Heart left ventricle (tissue), 16 donors: ENCODE measurements around the gene VAC14. TPM values are rescaled to one million over a fixed set of nuclear protein-coding genes. Genes with fewer than 3 reads are reported as not detected.
A peak's percentile ranks its signal among the peaks of the same experiment; 100 is the strongest.

Experiments used
- ATAC-seq, 4 donors: fragments of 200-7000 bp; cut with Tn5 transposase; one replicate each; pipeline ENCODE4 v1.9.1; 2020 to 2022; ENCODE audit warnings: moderate library complexity in 4 of 4, mild to moderate bottlenecking in 3 of 4, moderate number of reproducible peaks in 1 of 4
- DNase-seq, 5 donors: peaks; one replicate each; pipeline ENCODE4 v3.0.0-alpha.2; 2020
- H3K27ac ChIP-seq, 12 donors: fragments of 200-600 bp; sonication (generic) in 4 of 12; one replicate each; pipeline versions ENCODE4 v1.5.0 to v1.8.0; 2016 to 2022; ENCODE audit warnings: mild to moderate bottlenecking in 2 of 12
- H3K27me3 ChIP-seq, 9 donors: fragments of 200-600 bp; sonication (generic) in 2 of 9; one replicate each; pipeline versions ENCODE4 v1.5.1 to v1.8.0; 2016 to 2022; ENCODE audit warnings: mild to moderate bottlenecking in 3 of 9
- H3K36me3 ChIP-seq, 9 donors: fragments of 200-600 bp; sonication (generic) in 2 of 9; one replicate each; pipeline versions ENCODE4 v1.5.0 to v1.8.0; 2018 to 2022; ENCODE audit warnings: mild to moderate bottlenecking in 2 of 9
- H3K4me1 ChIP-seq, 12 donors: fragments of 200-600 bp; sonication (generic) in 4 of 12; one replicate each; pipeline versions ENCODE4 v1.5.0 to v1.8.0; 2016 to 2022; ENCODE audit warnings: mild to moderate bottlenecking in 3 of 12
- H3K4me3 ChIP-seq, 12 donors: fragments of 200-600 bp; sonication (generic) in 4 of 12; one replicate each; pipeline versions ENCODE4 v1.5.0 to v1.8.0; 2017 to 2022; ENCODE audit warnings: mild to moderate bottlenecking in 9 of 12, moderate library complexity in 4 of 12
- H3K9me3 ChIP-seq, 12 donors: fragments of 200-600 bp; sonication (generic) in 4 of 12; one replicate each; pipeline versions ENCODE4 v1.5.0 to v1.8.0; 2016 to 2022; ENCODE audit warnings: mild to moderate bottlenecking in 1 of 12
- POLR2A ChIP-seq, 2 donors: fragments of 450-650 bp; IDR thresholded peaks; one replicate each; pipeline ENCODE4 v1.6.1; 2017; ENCODE audit warnings: antibody characterized with exemption in 2 of 2, mild to moderate bottlenecking in 2 of 2, moderate library complexity in 2 of 2
- WGBS, 4 donors: extraction: QIAGEN DNeasy Blood & Tissue Kit in 2 of 4; methylation state at CpG; one replicate each; pipeline versions ENCODE4 v1.1.5 to v1.1.7; 2013 to 2018; 5-methylcytosine and 5-hydroxymethylcytosine counted together
- intact Hi-C, 10 donors: fragments of 100-400 bp; cut with DNase I; formaldehyde crosslinking; loops; one replicate each; pipeline versions ENCODE4 v1.11.1 to v1.14.2; 2022
- polyA plus RNA-seq, 2 donors: library from polyadenylated mRNA; stranded (reverse); fragments of 200-250 nt; gene quantifications; one replicate each; pipeline ENCODE4 v1.2.3, GENCODE V29; 2013
- total RNA-seq, 9 donors: library from RNA; depleted of rRNA in 2 of 9; stranded (reverse); fragments of >200 nt in 2 of 9; fragmentation: NEBNext Ultra II Directional in 3 of 9; extraction: Animal tissue kit (Norgen Biotek cat#: 25700) in 3 of 9; gene quantifications; one replicate each; pipeline versions ENCODE4 v1.1.0 to v1.2.4, GENCODE V29; 2016 to 2023
- TF ChIP-seq, protein P1 (sequence below), 12 donors: fragments of 200-600 bp; sonication (generic) in 4 of 12; IDR thresholded peaks; one replicate each; pipeline versions ENCODE4 v1.5.0 to v1.8.0; 2018 to 2022; ENCODE audit warnings: antibody characterized with exemption in 12 of 12, mild to moderate bottlenecking in 5 of 12
- donor health status: ischemic (EF 13 %, LVEDD 7.1; RV severe dilation, severe dysfunction).
- donor health status: healthy with polysubstance abuse.
- donor health status: DM: no; HTN: yes; CAD: no.
- donor health status: DM: no; HTN: no; CAD: no.
- donor health status: ischemic (EF 25% LVEDD 6.9; RV normal size, moderate dysfunction).
- donor health status: ischemic (EF 25% LVEDD 5.7; RV mildly dilated, moderate dysfunction).
- donor health status: healthy.
- donor health status: DM: yes; HTN: yes; CAD: no.
- donor health status: ischemic (EF 35%, LVEDD 5.7; RV mildly dilated, moderate dysfunction).
- donor health status: nonischemic (EF 11% LVEDD 7.7; RV severe dilation, severe dysfunction).
- donor health status: DM: yes; HTN: yes; CAD: no.
- donor health status: PGD.
- donor health status: ischemic (EF 29% LVEDD 5.4; RV normal size, mild dysfunction).
- donor health status: nonischemic (EF 23%, LVEDD 6.1; RV moderate dilation, normal function).

VAC14 gene
- total and polyA plus RNA-seq, 11 donors: 13.9 to 48.0 (median 26.1) TPM

DNA sequence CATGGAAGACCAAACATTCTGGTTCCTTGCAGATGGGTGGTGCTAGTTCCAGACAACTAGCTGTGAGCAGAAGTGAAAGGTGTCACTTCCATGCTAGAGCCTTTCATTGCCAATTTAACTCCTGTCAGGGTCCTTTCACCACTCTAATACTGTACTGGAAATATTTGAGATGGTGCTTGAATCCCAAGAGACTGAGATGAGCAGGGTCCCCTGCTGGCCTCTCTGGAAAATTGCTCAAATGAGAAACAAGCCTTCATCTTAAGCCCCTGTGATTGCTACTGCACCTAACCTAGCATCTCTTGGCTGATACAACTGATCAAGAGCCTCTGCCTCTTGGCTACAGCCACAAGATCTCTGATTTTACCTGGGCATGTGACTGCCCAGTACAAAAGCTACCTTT is 7.4 kb upstream of the VAC14 start:
- no peak for TF ChIP-seq POLR2A (IDR thresholded peaks at IDR 0.05)
- TF ChIP-seq, protein P1, sequence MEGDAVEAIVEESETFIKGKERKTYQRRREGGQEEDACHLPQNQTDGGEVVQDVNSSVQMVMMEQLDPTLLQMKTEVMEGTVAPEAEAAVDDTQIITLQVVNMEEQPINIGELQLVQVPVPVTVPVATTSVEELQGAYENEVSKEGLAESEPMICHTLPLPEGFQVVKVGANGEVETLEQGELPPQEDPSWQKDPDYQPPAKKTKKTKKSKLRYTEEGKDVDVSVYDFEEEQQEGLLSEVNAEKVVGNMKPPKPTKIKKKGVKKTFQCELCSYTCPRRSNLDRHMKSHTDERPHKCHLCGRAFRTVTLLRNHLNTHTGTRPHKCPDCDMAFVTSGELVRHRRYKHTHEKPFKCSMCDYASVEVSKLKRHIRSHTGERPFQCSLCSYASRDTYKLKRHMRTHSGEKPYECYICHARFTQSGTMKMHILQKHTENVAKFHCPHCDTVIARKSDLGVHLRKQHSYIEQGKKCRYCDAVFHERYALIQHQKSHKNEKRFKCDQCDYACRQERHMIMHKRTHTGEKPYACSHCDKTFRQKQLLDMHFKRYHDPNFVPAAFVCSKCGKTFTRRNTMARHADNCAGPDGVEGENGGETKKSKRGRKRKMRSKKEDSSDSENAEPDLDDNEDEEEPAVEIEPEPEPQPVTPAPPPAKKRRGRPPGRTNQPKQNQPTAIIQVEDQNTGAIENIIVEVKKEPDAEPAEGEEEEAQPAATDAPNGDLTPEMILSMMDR (IDR thresholded peaks at IDR 0.05): peak in 1 of 12 donors; percentile 5
- no peaks in the 10 kb centered on the region for H3K36me3 ChIP-seq
- DNase-seq (no peak), ATAC-seq (no peak)
- no peaks in the 10 kb centered on the region for H3K4me1 ChIP-seq
- intact Hi-C loops: loop anchor here in 2 of 10 donors (5.0 to 10.0 kb wide), 2 partner anchors 546 to 549 kb away; partner anchors contain the start of gene CALB2 (in 2 of the 2)
- H3K9me3 ChIP-seq: peaks cover 0 to 9% (median 0%) of the 10 kb centered on the region in 12 donors
- H3K27me3 ChIP-seq: peaks cover 0 to 36% (median 4%) of the 10 kb centered on the region in 9 donors
- H3K4me3 ChIP-seq: no peak overlapping the region
- H3K27ac ChIP-seq: no peak overlapping the region

DNA sequence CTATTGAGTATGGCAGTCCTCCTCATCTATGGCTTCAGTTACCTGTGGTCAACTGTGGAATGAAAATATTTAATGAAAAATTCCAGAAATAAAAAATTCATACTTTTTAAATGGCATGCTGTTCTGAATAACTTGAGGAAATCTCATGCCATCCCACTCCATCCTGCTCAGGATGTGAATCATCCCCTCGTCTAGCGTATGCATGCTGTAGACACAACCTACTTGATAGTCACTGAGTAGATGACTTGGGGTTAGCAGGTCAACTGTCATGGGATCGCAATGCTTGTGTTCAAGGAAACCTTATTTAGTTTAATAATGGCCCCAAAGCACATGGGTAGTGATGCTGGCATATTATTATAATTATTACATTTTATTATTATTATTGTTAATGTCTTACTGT is 4.8 kb upstream of the VAC14 start:
- no peak for DNase-seq
- H3K36me3 ChIP-seq: no peaks in the 10 kb centered on the region
- H3K9me3 ChIP-seq: peaks cover 0 to 13% (median 0%) of the 10 kb centered on the region in 12 donors
- H3K27ac ChIP-seq: no peak overlapping the region
- no peak overlapping the region for H3K4me3 ChIP-seq
- no peak for TF ChIP-seq POLR2A (IDR thresholded peaks at IDR 0.05)
- TF ChIP-seq, protein P1 (IDR thresholded peaks at IDR 0.05): no peak
- 57 to 70% (median 62%) methylated on average over 3 of the region's 3 CpGs for WGBS, 4 donors
- H3K4me1 ChIP-seq: peaks cover 0 to 5% (median 0%) of the 10 kb centered on the region in 12 donors
- intact Hi-C loops: loop anchor here in 2 of 10 donors (5.0 to 10.0 kb wide), 2 partner anchors 549 to 552 kb away; partner anchors contain the start of gene CALB2 (in 2 of the 2)
- no peak for ATAC-seq
- peaks cover 0 to 33% (median 4%) of the 10 kb centered on the region in 9 donors for H3K27me3 ChIP-seq

DNA sequence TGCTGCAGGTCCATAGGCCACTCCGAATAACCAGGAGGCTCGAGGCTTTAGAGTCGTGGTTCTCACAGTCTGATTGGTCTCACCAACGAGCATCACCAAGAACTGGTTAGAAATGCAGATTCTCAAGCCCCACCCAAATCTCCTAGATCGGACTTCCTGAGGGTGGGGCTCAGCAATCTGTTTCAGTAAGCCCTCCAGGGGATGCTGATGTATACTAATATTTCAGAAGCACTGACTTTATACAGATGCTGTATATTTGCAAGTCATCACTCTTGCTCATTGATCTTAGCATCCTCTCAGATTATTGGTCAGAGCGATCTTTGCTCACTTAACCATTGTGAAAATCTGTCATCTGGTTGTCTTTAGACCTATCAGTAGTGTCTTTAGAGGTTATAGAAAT is 4.4 kb upstream of the VAC14 start:
- H3K27me3 ChIP-seq: peaks cover 0 to 28% (median 4%) of the 10 kb centered on the region in 9 donors
- TF ChIP-seq, protein P1 (IDR thresholded peaks at IDR 0.05): no peak
- TF ChIP-seq POLR2A (IDR thresholded peaks at IDR 0.05): no peak

DNA sequence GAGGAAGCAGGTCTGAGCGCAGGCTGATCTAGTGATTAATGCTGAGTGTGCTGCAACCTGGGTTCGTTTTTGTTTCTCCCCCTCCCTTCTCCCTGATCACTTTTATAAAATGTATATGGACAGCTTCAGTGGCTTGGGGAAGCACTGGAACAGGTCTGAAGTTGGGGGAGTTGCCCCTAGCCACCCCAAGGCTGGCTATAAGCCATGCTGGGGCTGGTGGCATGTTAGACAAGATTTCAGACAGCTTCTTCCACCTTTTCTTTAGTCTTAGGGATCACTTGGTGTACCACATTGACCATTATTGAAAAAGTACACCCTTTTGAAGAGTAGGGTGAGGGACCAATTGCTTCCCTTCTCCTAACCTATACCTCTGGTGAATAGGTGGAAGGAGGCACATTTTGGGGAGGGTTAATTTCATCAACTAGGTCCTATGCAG is 3.8 kb upstream of the VAC14 start:
- H3K27me3 ChIP-seq: peaks cover 0 to 22% (median 4%) of the 10 kb centered on the region in 9 donors
- no peaks in the 10 kb centered on the region for H3K36me3 ChIP-seq
- intact Hi-C loops: loop anchor here in 2 of 10 donors (5.0 to 10.0 kb wide), 2 partner anchors 550 to 553 kb away; partner anchors contain the start of gene CALB2 (in 2 of the 2)
- H3K9me3 ChIP-seq: peaks cover 0 to 13% (median 0%) of the 10 kb centered on the region in 12 donors
- no peak for ATAC-seq
- TF ChIP-seq, protein P1 (IDR thresholded peaks at IDR 0.05): no peak
- no peak for TF ChIP-seq POLR2A (IDR thresholded peaks at IDR 0.05)
- H3K27ac ChIP-seq: no peak overlapping the region
- H3K4me1 ChIP-seq: peaks cover 0 to 13% (median 9%) of the 10 kb centered on the region in 12 donors
- no peak for DNase-seq
- WGBS, 4 donors: 47 to 55% (median 51%) methylated on average over 2 of the region's 2 CpGs
- no peak overlapping the region for H3K4me3 ChIP-seq

More for the DNA sequence above, 4.4 kb upstream of the VAC14 start:
- DNase-seq: no peak
- 64 to 67% (median 66%) methylated on average over 4 to 6 of the region's 6 CpGs for WGBS, 4 donors
- H3K27ac ChIP-seq: no peak overlapping the region
- peaks cover 0 to 7% (median 3%) of the 10 kb centered on the region in 12 donors for H3K4me1 ChIP-seq
- intact Hi-C loops: loop anchor here in 2 of 10 donors (5.0 to 10.0 kb wide), 2 partner anchors 549 to 552 kb away; partner anchors contain the start of gene CALB2 (in 2 of the 2)
- no peak for ATAC-seq
- H3K9me3 ChIP-seq: peaks cover 0 to 13% (median 0%) of the 10 kb centered on the region in 12 donors
- no peaks in the 10 kb centered on the region for H3K36me3 ChIP-seq
- no peak overlapping the region for H3K4me3 ChIP-seq
